ENCODE results near the gene ROBO1. TPM values are rescaled to one million over a fixed set of nuclear protein-coding genes. Genes with fewer than 3 reads are reported as not detected.

Gene ROBO1
- polyA plus RNA-seq, 2 donors = 4.7 to 12.0 TPM

GRCh38 chr3:78717041-78717440 is 1050.8 kb downstream of the ROBO1 start:
- Histone ChIP-seq H3K36me3 (ENCODE audit: control insufficient read depth in 2 of 2, insufficient read depth in 2 of 2, low read length in 1 of 2) (no peaks in the 10 kb centered on the region), H3K4me1 (ENCODE audit: control insufficient read depth in 2 of 2, insufficient read depth in 2 of 2, low read length in 1 of 2) (no peaks in the 10 kb centered on the region), H3K4me3 (ENCODE audit: low read depth in 1 of 2, low read length in 2 of 2) (no peak overlapping the region), H3K27me3 (ENCODE audit: control insufficient read depth in 1 of 2, insufficient read depth in 2 of 2, low read length in 2 of 2) (no peaks in the 10 kb centered on the region), H3K9me3 (ENCODE audit: control insufficient read depth in 2 of 2, insufficient read depth in 1 of 2, low read depth in 1 of 2, low read length in 1 of 2) (no peaks in the 10 kb centered on the region), H3K27ac (ENCODE audit: low read depth in 2 of 2, low read length in 1 of 2) (no peak overlapping the region)
- 88 to 92% methylated on average over 5 of the region's 5 CpGs for WGBS, 2 donors

DNA sequence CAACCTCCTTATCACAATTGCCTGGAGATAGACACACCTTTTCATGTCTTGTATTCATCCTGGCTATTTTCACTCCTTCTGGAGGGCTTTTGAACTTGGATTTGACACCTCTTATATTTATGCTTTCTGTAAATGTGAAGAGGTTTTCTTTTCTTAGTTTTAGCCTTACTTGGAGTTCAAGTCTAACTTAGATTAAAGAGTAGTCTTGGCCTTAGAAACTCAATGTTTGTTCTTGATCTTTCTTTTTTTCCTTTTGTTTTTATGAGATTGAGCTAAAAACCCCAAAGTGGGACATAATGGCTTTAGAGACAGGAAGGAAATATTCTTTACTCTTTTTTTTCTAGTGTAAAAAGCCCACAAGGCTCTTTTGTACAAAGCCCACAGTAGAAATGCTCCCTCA is 1054.9 kb downstream of the ROBO1 start:
- Histone ChIP-seq H3K27ac (ENCODE audit: low read depth in 2 of 2, low read length in 1 of 2) (no peak overlapping the region), H3K4me1 (ENCODE audit: control insufficient read depth in 2 of 2, insufficient read depth in 2 of 2, low read length in 1 of 2) (no peaks in the 10 kb centered on the region), H3K27me3 (ENCODE audit: control insufficient read depth in 1 of 2, insufficient read depth in 2 of 2, low read length in 2 of 2) (no peaks in the 10 kb centered on the region), H3K9me3 (ENCODE audit: control insufficient read depth in 2 of 2, insufficient read depth in 1 of 2, low read depth in 1 of 2, low read length in 1 of 2) (no peaks in the 10 kb centered on the region), H3K4me3 (ENCODE audit: low read depth in 1 of 2, low read length in 2 of 2) (no peak overlapping the region), H3K36me3 (ENCODE audit: control insufficient read depth in 2 of 2, insufficient read depth in 2 of 2, low read length in 1 of 2) (no peaks in the 10 kb centered on the region)

DNA sequence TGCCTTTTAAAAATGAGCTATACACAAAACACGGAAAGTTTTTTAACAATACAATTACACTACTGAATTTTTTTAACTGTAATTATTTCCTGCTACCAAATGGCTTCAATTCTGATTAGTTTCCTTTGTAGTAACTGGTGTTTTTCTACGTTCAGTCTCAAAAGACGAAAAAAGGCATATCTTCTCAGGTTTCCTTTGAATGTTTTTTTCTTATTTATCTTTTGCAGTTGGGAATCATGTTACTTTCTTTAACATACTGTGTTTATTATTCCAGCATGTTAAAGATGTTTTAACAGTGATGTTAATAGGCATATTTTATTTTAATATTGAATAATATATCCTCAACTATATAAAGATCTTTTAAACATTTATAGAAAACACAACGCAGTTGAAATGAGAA is 1055.5 kb downstream of the ROBO1 start:
- Histone ChIP-seq H3K4me3 (ENCODE audit: low read depth in 1 of 2, low read length in 2 of 2) (no peak overlapping the region), H3K27me3 (ENCODE audit: control insufficient read depth in 1 of 2, insufficient read depth in 2 of 2, low read length in 2 of 2) (no peaks in the 10 kb centered on the region), H3K27ac (ENCODE audit: low read depth in 2 of 2, low read length in 1 of 2) (no peak overlapping the region), H3K4me1 (ENCODE audit: control insufficient read depth in 2 of 2, insufficient read depth in 2 of 2, low read length in 1 of 2) (no peaks in the 10 kb centered on the region), H3K9me3 (ENCODE audit: control insufficient read depth in 2 of 2, insufficient read depth in 1 of 2, low read depth in 1 of 2, low read length in 1 of 2) (no peaks in the 10 kb centered on the region), H3K36me3 (ENCODE audit: control insufficient read depth in 2 of 2, insufficient read depth in 2 of 2, low read length in 1 of 2) (no peaks in the 10 kb centered on the region)
- WGBS, 2 donors = 71 to 85% methylated on average over 4 of the region's 4 CpGs

DNA sequence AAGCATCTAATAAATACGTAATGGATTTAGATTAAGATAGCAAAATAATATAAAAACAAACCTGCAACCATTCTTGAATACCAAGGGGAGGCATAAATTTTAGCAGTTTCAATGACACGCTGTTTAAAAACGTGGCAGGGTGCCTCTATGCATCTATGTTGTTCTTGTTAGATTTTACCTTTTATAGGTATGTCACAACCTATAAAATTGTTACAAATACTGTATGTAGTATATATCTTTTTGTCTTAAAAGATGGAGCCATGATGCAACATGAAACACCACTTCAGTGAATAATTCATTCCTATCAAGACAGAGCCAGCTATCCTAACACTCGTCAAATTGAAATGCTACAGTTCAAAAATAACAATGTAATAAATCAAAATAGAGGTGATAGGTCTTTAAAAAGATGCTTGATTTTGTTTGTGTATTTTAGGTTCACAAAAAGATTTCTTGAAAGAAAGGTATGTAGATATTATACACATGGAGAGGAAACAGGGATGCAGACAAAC is 1059.2 kb downstream of the ROBO1 start:
- H3K4me1 ChIP-seq (ENCODE audit: control insufficient read depth in 2 of 2, insufficient read depth in 2 of 2, low read length in 1 of 2) = no peaks in the 10 kb centered on the region
- no peaks in the 10 kb centered on the region for H3K27me3 ChIP-seq (ENCODE audit: control insufficient read depth in 1 of 2, insufficient read depth in 2 of 2, low read length in 2 of 2)
- no peaks in the 10 kb centered on the region for H3K36me3 ChIP-seq (ENCODE audit: control insufficient read depth in 2 of 2, insufficient read depth in 2 of 2, low read length in 1 of 2)
- no peak overlapping the region for H3K27ac ChIP-seq (ENCODE audit: low read depth in 2 of 2, low read length in 1 of 2)
- no peaks in the 10 kb centered on the region for H3K9me3 ChIP-seq (ENCODE audit: control insufficient read depth in 2 of 2, insufficient read depth in 1 of 2, low read depth in 1 of 2, low read length in 1 of 2)
- WGBS, 2 donors = 87 to 92% methylated on average over 4 of the region's 4 CpGs
- H3K4me3 ChIP-seq (ENCODE audit: low read depth in 1 of 2, low read length in 2 of 2) = no peak overlapping the region

DNA sequence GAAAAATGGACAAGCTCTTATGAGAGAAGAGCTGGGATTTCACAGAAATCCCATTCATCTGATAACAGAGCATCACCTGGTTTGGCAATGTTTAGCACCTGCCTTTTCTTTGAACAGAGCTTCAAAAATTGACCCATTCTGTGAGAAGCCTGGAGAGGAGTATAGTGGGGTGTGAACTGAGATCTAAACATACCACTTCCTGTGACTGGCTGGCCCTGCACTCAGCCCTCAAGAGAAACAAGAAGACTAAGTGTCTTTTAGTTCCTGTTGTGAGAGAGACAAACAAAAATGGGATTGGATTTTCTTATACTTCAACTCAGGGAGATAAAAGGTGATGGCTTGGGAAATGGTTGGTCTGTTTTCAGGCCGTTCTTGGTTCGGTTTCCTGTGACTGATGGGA is 1060.2 kb downstream of the ROBO1 start:
- Histone ChIP-seq H3K9me3 (ENCODE audit: control insufficient read depth in 2 of 2, insufficient read depth in 1 of 2, low read depth in 1 of 2, low read length in 1 of 2) (no peaks in the 10 kb centered on the region), H3K4me1 (ENCODE audit: control insufficient read depth in 2 of 2, insufficient read depth in 2 of 2, low read length in 1 of 2) (no peaks in the 10 kb centered on the region), H3K27me3 (ENCODE audit: control insufficient read depth in 1 of 2, insufficient read depth in 2 of 2, low read length in 2 of 2) (no peaks in the 10 kb centered on the region), H3K4me3 (ENCODE audit: low read depth in 1 of 2, low read length in 2 of 2) (no peak overlapping the region), H3K36me3 (ENCODE audit: control insufficient read depth in 2 of 2, insufficient read depth in 2 of 2, low read length in 1 of 2) (no peaks in the 10 kb centered on the region), H3K27ac (ENCODE audit: low read depth in 2 of 2, low read length in 1 of 2) (no peak overlapping the region)
- 88 to 91% methylated on average over 2 of the region's 2 CpGs for WGBS, 2 donors

- H3K9me3 ChIP-seq (ENCODE audit: control insufficient read depth in 2 of 2, insufficient read depth in 1 of 2, low read depth in 1 of 2, low read length in 1 of 2) = no peaks in the 10 kb centered on the region
- 63 to 66% methylated on average over 3 of the region's 3 CpGs for WGBS, 2 donors
- no peak overlapping the region for H3K27ac ChIP-seq (ENCODE audit: low read depth in 2 of 2, low read length in 1 of 2)
- H3K4me1 ChIP-seq (ENCODE audit: control insufficient read depth in 2 of 2, insufficient read depth in 2 of 2, low read length in 1 of 2) = no peaks in the 10 kb centered on the region
- H3K36me3 ChIP-seq (ENCODE audit: control insufficient read depth in 2 of 2, insufficient read depth in 2 of 2, low read length in 1 of 2) = no peaks in the 10 kb centered on the region
- H3K27me3 ChIP-seq (ENCODE audit: control insufficient read depth in 1 of 2, insufficient read depth in 2 of 2, low read length in 2 of 2) = no peaks in the 10 kb centered on the region
- H3K4me3 ChIP-seq (ENCODE audit: low read depth in 1 of 2, low read length in 2 of 2) = no peak overlapping the region
These were observed 1060.8 kb downstream of the ROBO1 start for GRCh38 chr3:78706906-78707523.

GRCh38 chr3:78703944-78704343 is 1063.9 kb downstream of the ROBO1 start:
- Histone ChIP-seq H3K4me1 (ENCODE audit: control insufficient read depth in 2 of 2, insufficient read depth in 2 of 2, low read length in 1 of 2) (no peaks in the 10 kb centered on the region), H3K27me3 (ENCODE audit: control insufficient read depth in 1 of 2, insufficient read depth in 2 of 2, low read length in 2 of 2) (no peaks in the 10 kb centered on the region), H3K9me3 (ENCODE audit: control insufficient read depth in 2 of 2, insufficient read depth in 1 of 2, low read depth in 1 of 2, low read length in 1 of 2) (no peaks in the 10 kb centered on the region), H3K27ac (ENCODE audit: low read depth in 2 of 2, low read length in 1 of 2) (no peak overlapping the region), H3K36me3 (ENCODE audit: control insufficient read depth in 2 of 2, insufficient read depth in 2 of 2, low read length in 1 of 2) (no peaks in the 10 kb centered on the region), H3K4me3 (ENCODE audit: low read depth in 1 of 2, low read length in 2 of 2) (no peak overlapping the region)
- 45 to 47% methylated on average over 2 of the region's 2 CpGs for WGBS, 2 donors

- Histone ChIP-seq H3K4me3 (ENCODE audit: low read depth in 1 of 2, low read length in 2 of 2) (no peak overlapping the region), H3K4me1 (ENCODE audit: control insufficient read depth in 2 of 2, insufficient read depth in 2 of 2, low read length in 1 of 2) (no peaks in the 10 kb centered on the region), H3K36me3 (ENCODE audit: control insufficient read depth in 2 of 2, insufficient read depth in 2 of 2, low read length in 1 of 2) (no peaks in the 10 kb centered on the region), H3K27me3 (ENCODE audit: control insufficient read depth in 1 of 2, insufficient read depth in 2 of 2, low read length in 2 of 2) (no peaks in the 10 kb centered on the region), H3K9me3 (ENCODE audit: control insufficient read depth in 2 of 2, insufficient read depth in 1 of 2, low read depth in 1 of 2, low read length in 1 of 2) (no peaks in the 10 kb centered on the region), H3K27ac (ENCODE audit: low read depth in 2 of 2, low read length in 1 of 2) (no peak overlapping the region)
- 42 to 54% methylated on average over 2 of the region's 2 CpGs for WGBS, 2 donors
These were observed 1066.3 kb downstream of the ROBO1 start for GRCh38 chr3:78701537-78701936.

- no peaks in the 10 kb centered on the region for H3K4me1 ChIP-seq (ENCODE audit: control insufficient read depth in 2 of 2, insufficient read depth in 2 of 2, low read length in 1 of 2)
- 35 to 39% methylated on average over 1 of the region's 1 CpG for WGBS, 2 donors
- no peaks in the 10 kb centered on the region for H3K9me3 ChIP-seq (ENCODE audit: control insufficient read depth in 2 of 2, insufficient read depth in 1 of 2, low read depth in 1 of 2, low read length in 1 of 2)
- H3K27ac ChIP-seq (ENCODE audit: low read depth in 2 of 2, low read length in 1 of 2) = no peak overlapping the region
- no peaks in the 10 kb centered on the region for H3K27me3 ChIP-seq (ENCODE audit: control insufficient read depth in 1 of 2, insufficient read depth in 2 of 2, low read length in 2 of 2)
- no peaks in the 10 kb centered on the region for H3K36me3 ChIP-seq (ENCODE audit: control insufficient read depth in 2 of 2, insufficient read depth in 2 of 2, low read length in 1 of 2)
- no peak overlapping the region for H3K4me3 ChIP-seq (ENCODE audit: low read depth in 1 of 2, low read length in 2 of 2)
These were observed 1069.4 kb downstream of the ROBO1 start for GRCh38 chr3:78698431-78698830.

GRCh38 chr3:78697426-78697825 is 1070.4 kb downstream of the ROBO1 start:
- H3K36me3 ChIP-seq (ENCODE audit: control insufficient read depth in 2 of 2, insufficient read depth in 2 of 2, low read length in 1 of 2) = no peaks in the 10 kb centered on the region
- H3K9me3 ChIP-seq (ENCODE audit: control insufficient read depth in 2 of 2, insufficient read depth in 1 of 2, low read depth in 1 of 2, low read length in 1 of 2) = no peaks in the 10 kb centered on the region
- no peak overlapping the region for H3K27ac ChIP-seq (ENCODE audit: low read depth in 2 of 2, low read length in 1 of 2)
- H3K27me3 ChIP-seq (ENCODE audit: control insufficient read depth in 1 of 2, insufficient read depth in 2 of 2, low read length in 2 of 2) = no peaks in the 10 kb centered on the region
- WGBS, 2 donors = 67 to 72% methylated on average over 5 of the region's 5 CpGs
- no peak overlapping the region for H3K4me3 ChIP-seq (ENCODE audit: low read depth in 1 of 2, low read length in 2 of 2)
- no peaks in the 10 kb centered on the region for H3K4me1 ChIP-seq (ENCODE audit: control insufficient read depth in 2 of 2, insufficient read depth in 2 of 2, low read length in 1 of 2)

All from esophagus (tissue), 2 donors.